ENCODE results near the gene ALDH8A1.
"Not testable (repeated sequence)": the region's sequence is repeated elsewhere in the genome, so short reads cannot be mapped to it uniquely, and the experiment has no call there.

ALDH8A1 gene

DNA sequence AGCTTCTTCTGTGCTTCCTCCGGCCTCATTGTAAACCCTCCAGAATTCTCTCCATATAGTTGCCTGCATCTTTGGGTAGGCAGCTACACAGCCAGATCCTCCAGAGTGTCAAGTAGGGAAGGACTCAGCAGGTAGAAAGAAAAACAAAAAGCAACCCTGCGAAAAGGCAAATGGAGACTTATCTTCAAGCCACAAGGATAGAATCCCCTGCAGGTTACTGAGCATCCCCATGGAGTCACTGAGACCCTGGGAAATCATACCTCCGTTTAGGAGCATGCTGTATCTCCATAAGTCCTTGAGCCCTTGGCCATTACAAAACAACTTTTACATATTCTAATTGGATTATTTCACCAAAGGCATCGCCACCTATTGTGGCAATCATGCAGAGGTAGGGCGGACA, 28.6 kb downstream of the ALDH8A1 start:
- DNase-seq (ENCODE audit: low read depth, low spot score): no peak
- no peak overlapping the region for H3K27ac ChIP-seq

DNA sequence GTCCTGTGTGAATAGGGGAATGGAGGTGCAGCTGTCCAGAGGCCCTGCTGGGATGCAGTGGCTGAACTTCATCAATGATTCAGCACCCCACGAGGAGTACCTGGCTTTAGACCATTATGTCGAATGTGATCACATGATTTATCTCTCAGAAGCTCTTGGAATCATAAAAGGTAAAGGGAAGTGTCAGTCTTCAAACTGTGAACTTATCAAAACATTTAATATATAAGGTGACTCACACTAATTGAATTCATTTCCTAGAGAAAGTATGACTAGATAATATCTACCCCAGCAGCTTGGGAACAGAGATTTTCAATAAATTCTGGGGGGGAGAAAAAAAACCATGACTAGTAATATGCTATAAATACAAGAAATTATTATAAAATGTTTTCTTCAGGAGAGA, 29.5 kb downstream of the ALDH8A1 start:
- H3K27ac ChIP-seq: peak overlapping the region; percentile 36
- DNase-seq (ENCODE audit: low read depth, low spot score): no peak

DNA sequence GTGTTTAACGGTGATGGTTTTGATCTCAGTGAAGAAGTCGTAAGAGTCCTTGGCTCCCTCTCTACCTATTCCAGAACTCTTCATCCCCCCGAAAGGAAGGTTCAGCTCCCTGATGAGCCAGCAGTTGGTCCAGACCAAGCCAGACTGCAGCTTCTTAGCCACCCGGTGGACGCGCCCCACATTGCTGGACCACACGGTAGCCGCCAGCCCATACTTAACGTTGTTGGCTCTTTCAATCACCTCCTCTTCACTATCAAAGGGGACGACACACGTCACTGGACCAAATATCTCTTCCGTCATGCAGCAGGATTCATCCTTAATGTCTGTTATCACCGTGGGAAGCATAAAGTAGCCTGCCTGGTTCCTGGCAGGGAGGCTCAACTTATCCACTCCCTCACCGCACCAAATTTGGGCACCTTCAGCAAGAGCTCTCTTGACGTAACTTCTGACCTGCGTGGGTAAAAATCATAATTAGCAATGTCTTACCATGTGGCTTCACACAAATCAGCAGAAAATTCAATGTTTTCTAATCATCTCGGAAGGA, 31.4 kb downstream of the ALDH8A1 start:
- no peak for DNase-seq (ENCODE audit: low read depth, low spot score)

DNA sequence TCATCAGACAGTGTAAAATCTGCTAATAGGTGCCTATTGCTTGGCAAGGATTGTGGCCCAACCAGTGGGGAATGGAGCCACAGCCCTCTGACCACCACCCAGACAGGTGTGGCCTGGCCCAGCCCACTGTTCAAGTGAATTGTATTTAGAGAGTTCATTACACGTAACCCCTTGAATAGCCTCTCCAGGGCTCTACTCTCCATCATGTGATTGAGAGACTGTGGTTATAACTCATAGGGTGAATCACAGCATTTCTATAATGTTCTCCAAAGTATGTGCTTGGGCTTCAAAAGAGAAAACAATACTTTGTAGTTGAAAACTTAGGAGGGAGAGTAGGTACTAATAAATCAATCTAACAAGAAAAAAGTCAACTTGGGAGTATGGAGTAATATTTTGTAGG, 38.4 kb downstream of the ALDH8A1 start:
- H3K27ac ChIP-seq: peak overlapping the region; percentile 98
- peak; percentile 90 for DNase-seq (ENCODE audit: low read depth, low spot score)

More for the DNA sequence above, 31.4 kb downstream of the ALDH8A1 start:
- H3K27ac ChIP-seq: no peak overlapping the region

DNA sequence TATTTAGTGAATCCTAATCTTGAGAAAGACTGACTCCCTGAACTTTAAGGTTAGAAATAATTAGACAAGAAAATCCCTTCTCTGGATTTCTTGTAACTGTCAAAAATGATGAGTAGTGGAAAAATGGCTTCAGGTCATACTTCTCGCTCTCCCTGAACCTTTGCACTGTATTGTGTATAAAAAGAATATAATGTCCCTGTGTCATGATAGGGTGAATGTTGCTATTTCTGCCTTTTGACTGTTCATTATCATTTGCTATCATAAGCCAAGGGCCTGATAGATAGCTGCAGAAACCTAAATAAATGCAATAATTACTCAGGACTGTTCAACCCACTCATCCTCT, 39.3 kb downstream of the ALDH8A1 start:
- no peak for DNase-seq (ENCODE audit: low read depth, low spot score)
- peak overlapping the region; percentile 98 for H3K27ac ChIP-seq

DNA sequence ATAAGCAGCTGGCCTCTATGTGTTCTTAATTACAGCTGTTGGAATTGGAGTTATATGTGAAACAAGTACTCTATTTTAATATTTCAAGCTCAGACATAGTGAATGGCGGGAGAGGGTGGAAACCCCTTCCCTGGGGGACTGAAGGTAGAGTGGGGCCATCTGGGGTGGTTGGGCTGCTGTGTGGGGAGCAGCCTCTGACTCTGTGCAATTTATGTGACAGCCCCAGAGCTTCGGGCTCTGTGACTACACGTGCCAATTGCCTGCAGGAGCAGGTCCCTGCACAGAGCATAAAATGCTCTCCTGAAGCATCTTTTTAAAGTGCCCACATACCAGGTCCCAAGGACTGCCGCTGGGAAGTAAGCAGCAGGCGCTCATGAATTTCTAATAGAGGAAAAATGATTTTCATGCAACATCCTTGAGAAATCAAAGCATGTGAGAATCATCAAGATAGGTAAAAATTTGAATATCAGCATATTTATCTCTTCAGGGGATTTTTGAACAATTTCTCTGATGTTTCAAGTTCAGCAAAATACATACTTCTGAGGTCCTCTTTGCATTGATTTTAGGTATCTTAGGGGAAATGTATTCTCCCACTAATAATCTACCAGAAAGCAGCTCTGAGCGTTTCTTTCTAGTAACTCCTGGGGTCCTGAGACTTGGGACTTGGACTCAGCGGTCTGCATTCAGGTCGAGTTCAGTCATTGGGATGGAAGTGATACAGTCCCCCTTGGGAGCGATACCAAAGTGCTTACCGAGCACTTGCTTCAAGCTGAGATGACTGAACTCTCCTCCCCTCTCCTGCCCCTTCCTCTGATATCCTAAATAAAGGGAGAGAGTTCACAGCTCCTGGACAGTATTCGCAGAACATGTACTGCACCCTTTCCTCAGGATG, 40.0 kb downstream of the ALDH8A1 start:
- H3K27ac ChIP-seq: peak overlapping the region; percentile 98
- no peak for DNase-seq (ENCODE audit: low read depth, low spot score)

DNA sequence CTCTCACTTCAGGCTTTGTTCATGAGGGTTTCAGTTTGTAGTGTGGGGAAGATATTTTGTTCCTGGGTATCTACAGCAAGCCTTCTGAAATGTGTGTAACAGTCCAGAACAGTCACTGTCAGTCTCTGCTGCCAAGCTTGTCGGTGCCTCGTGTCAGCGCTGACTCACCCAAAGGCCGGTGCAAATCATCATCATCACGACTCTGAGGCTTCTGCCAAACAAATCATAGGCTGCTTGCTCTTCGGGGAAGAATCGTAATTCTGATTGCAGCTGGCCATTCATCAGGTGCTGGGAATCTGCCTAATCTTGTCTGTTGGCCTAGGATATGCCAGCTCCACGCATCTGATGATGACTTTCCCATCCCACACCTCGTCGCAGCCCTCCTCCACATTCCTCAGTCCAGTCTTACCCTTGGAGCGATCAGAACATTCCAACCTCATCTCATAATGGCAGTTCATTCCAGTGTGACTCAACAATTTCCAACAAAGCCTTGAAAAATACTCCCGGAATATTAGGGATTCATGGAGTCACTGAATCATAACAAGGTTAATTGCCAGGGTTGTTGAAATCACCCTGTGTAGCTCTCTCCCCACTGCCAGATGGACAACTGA, 40.9 kb downstream of the ALDH8A1 start:
- H3K27ac ChIP-seq: peak overlapping the region; percentile 98
- DNase-seq (ENCODE audit: low read depth, low spot score): peak; percentile 99

DNA sequence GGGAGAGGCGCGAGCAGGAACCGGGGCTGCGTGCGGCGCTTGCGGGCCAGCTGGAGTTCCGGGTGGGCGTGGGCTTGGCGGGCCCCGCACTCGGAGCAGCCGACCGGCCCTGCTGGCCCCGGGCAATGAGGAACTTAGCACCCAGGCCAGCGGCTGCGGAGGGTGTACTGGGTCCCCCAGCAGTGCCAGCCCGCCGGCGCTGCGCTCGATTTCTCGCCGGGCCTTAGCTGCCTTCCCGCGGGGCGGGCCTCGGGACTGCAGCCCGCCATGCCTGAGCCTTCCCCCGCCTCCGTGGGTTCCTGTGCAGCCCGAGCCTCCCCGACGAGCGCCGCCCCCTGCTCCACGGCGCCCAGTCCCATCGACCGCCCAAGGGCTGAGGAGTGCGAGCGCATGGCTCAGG, 45.2 kb downstream of the ALDH8A1 start:
- not testable (repeated sequence) for H3K27ac ChIP-seq; DNase-seq (ENCODE audit: low read depth, low spot score)

DNA sequence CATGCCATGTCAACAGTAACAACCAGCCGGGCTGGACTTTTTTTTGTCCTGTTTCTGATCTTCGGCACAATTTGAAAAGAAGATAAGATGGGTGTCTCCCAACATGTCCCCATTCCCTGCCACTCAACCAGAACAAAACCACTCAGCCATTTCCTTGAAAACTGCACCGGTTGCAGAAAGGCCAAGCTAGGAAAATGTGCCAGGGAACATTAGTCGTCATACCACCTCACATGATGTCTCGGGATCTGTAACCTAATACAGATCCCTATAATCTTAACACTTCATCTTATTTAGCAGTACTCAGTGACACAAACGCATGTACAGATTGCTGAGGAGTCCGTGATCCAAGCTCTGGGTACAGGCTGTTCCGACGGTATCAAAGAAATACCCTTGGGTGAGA, 46.5 kb downstream of the ALDH8A1 start:
- no peak for DNase-seq (ENCODE audit: low read depth, low spot score)
- no peak overlapping the region for H3K27ac ChIP-seq

DNA sequence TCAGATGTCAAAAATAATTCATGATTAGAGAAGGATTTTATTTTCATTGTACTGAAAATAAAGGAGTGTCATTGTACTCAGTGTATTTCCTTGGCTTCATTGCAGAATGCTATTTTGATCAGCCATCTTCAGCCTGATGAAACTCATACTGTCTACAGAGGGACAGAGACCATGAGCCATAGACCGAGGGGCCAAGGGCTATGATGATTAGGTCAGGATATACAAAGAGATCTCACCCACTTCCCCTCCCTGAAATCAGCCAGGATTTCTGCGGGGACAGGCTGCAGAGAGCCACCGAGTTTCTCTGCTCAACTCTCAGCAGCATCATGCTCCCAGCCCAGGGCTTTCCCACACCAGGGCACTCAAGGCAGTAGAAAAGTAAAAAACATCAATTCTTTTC, 47.0 kb downstream of the ALDH8A1 start:
- H3K27ac ChIP-seq: no peak overlapping the region
- no peak for DNase-seq (ENCODE audit: low read depth, low spot score)

DNA sequence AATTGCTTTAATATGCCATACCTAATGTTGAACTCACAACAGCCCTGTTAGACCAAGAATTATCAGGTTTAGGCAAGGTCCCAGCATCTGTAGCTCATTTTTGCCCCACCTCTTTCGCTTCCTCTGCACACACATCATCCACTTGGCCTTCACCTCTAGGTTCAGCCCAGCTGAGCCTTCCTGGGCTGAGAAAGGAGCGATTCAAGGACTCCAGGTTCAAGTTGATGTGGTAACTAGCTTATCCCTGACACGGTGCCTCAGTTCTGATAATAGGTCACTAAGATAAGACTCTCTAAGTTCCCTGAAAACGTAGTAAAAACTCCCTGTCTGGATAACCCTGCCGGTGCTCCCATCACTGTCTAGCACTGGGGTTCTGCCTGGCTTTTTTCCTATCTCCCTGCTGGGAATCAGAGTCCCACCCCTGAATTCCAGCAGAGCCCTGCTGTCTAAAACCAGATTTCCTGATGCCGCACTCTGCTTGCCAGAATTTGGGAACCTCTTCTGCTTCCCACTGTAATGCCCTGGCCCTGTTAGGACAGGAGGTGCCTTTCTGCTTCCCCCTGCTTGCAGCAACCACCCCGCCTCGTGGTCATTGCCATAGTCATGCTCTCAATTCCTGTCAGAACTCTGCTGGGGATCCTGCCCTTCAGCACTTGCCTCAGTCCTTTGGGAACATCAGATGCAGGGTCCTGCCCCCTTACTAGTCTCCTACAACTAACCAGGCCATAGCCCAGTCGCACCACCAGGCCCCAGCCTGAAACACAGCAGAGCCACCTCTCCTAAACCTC, 47.6 kb downstream of the ALDH8A1 start:
- H3K27ac ChIP-seq: no peak overlapping the region
- DNase-seq (ENCODE audit: low read depth, low spot score): no peak

DNA sequence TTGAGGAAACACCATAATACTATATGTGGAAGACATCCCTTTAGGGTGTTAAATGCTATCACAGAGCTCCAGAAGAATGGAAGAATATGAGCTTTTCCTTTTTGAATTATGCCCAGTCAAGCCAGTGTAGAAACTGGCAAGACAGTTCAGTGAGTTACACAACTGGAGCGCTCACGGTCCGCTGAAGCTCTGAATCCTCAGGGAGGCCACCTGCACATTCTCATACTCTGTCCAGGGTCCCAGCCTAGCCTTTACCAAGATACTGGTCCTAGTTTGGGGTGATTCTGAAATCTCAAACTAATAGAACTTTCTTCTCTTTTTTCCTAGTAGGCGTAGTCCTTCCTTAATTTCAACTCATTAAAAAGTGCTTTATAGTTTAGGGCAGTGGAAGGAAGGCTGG, 51.3 kb downstream of the ALDH8A1 start:
- no peak overlapping the region for H3K27ac ChIP-seq
- DNase-seq (ENCODE audit: low read depth, low spot score): no peak

DNA sequence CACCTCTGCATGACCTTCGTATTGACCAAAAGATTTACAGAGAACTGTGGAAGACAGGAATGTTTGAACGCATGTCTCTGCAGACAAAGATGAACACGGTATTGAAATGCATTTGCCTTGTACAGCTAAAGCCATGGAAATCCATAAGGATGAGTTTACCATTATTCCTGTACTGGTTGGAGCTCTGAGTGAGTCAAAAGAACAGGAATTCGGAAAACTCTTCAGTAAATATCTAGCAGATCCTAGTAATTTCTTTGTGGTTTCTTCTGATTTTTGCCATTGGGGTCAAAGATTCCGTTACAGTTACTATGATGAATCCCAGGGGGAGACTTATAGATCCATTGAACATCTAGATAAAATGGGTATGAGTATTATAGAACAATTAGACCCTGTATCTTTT, 51.7 kb downstream of the ALDH8A1 start:
- H3K27ac ChIP-seq; DNase-seq (ENCODE audit: low read depth, low spot score): not testable (repeated sequence)

DNA sequence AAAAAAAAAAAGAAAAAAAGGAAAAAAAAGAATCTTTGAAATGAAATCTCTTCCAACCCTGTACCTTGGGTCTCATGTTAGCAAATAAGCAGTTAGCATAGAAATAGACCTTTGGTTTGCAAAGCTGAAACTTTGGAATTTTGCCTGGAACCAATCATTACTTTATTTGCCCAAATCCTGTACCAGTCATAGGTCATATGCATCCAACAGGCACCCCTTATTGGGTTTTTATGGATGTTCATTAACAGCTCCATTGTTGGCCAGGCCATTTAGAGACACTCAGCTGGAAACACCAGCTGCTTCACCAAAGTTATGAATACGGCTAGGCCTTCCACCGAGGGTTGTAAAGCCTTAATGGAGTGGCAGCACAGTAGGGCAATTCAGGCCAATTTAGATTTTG, 53.0 kb downstream of the ALDH8A1 start:
- no peak overlapping the region for H3K27ac ChIP-seq
- DNase-seq (ENCODE audit: low read depth, low spot score): no peak

DNA sequence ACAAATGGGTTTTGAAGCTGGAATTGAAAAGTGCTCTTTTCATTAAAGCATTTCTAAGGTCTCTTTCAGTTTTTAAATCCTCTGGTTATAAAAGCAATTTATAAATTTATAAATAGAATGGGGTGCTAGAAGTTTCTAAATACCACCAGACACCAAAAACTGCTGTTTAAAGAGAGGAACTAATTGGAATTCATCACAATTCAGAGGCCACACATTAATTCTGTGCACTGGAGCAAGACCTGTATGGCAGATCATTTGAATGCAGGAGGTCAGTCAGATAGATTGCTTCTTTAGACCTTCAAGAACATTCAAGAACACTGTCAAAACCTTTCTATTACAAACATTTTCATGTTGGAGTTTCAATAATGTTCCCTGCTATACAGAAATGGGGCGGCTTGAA, 55.1 kb downstream of the ALDH8A1 start:
- no peak for DNase-seq (ENCODE audit: low read depth, low spot score)
- no peak overlapping the region for H3K27ac ChIP-seq

DNA sequence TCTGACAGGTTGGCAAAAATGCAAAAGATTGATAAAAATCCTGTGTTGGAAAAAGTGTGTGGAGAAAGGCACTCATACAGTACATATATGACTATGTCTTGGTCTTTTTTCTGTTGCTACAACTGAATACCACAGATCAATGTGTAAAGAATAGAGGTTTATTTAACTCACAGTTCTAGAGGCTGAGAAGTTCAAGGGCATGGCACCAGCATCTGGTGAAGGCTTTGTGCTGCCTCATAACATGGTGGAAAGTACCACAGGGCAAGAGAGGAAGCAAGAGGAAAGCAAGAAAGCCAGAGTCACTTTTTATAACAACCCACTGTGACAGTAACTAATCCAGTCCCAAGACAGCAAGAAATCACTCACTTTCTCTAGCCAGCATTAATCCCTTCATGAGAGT, 57.5 kb downstream of the ALDH8A1 start:
- no peak for DNase-seq (ENCODE audit: low read depth, low spot score)

DNA sequence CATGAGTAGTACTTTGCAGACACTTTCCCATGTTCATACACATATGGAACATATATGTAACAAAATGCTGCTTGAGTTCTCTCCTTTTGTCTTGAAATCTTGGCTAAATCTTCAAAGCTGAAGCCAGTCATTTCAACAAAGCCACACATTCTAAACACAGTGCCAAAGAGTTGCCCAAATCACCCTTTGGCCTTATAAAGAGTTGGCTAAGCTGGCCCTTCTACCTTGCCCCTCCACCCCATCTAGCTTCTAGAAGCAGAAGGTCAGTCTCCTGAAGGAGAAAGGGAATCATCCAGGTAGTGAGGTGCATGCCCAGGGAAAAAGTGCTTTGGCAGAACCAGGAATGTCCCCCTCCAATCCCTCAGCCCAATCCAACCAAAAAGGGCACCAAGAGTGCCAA, 58.3 kb downstream of the ALDH8A1 start:
- H3K27ac ChIP-seq: no peak overlapping the region
- no peak for DNase-seq (ENCODE audit: low read depth, low spot score)

More for the DNA sequence above, 57.5 kb downstream of the ALDH8A1 start:
- no peak overlapping the region for H3K27ac ChIP-seq

DNA sequence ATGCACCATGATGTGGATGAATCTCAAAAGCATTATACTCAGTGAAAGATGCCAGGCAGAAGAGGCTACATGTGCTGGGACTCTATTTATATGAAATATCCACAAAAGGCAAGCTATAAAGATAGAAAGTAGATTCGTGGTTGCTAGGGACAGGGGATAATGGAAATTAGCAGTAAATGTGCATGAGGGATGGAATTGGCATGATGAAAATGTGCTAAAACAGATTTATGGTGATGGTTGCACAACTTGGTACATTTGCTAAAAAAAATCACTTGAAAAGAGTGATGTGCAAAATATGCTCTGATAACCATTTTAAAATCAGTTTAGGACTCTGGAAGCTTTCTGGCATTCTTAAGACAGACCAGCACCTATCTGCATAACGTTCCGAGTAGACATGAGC, 61.6 kb downstream of the ALDH8A1 start:
- no peak for DNase-seq (ENCODE audit: low read depth, low spot score)
- no peak overlapping the region for H3K27ac ChIP-seq

DNA sequence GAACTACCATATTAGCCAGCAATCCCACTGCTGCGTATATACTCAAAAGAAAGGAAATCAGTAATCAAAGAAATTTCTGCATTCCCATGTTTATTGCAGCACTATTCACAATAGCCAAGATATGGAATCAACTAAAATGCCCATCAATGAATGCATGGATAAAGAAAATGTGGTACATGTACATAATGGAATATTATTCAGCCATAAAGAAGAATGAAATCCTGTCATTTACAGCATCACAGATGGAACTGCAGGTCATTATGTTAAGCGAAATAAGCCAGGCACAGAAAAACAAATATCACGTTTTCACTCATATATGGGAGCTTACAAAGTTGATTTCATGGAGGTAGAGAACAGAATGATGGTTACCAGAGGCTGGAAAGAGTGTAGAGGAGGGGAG, 65.1 kb downstream of the ALDH8A1 start:
- H3K27ac ChIP-seq: no peak overlapping the region

DNA sequence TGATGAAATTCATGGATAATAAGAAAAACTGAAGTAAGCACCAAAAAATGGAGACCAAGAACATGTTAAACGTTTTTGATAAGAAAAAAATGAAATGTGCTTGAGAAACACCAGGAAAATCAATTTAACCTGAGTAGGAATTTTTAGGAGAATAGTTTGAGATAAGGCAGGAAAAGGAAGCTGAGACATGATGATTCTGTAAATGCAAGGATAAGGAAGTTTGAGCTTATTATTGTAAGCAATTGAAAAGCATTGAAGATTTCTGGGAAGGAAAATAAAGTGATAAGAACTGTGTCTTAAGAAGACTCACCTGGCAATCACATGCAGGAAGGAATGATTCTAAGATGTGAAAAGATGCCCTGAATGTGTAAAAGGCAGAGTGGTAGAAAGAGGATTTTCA, 66.6 kb downstream of the ALDH8A1 start:
- H3K27ac ChIP-seq: no peak overlapping the region
- DNase-seq (ENCODE audit: low read depth, low spot score): no peak

More for the DNA sequence above, 65.1 kb downstream of the ALDH8A1 start:
- no peak for DNase-seq (ENCODE audit: low read depth, low spot score)
